OCI-LY7 (cell line): ENCODE data around the gene FAM47E. TPM values are rescaled to one million over a fixed set of nuclear protein-coding genes. Genes with fewer than 3 reads are reported as not detected.
A peak's percentile ranks its signal among the peaks of the same experiment; 100 is the strongest.

Experiments used
- Bru-seq: library from RNA; stranded (reverse); fragments of 400-500 nt; gene quantifications from one replicate; lab custom pipeline; 2021; lab: Mats Ljungman, UMichigan
- BruChase-seq, 2 experiments: library from RNA; stranded (reverse); fragments of 400-500 nt; gene quantifications; one replicate each; lab custom pipeline; 2021; lab: Mats Ljungman, UMichigan
- BruUV-seq: library from RNA; stranded (reverse); fragments of 400-500 nt; replicated peaks from 2 replicates; lab custom pipeline; 2021; lab: Mats Ljungman, UMichigan
- CTCF ChIA-PET: fragments of 300-600 bp; sonication (Branson Sonifier 250); formaldehyde crosslinking; loops from one replicate; lab custom pipeline; 2022; ENCODE audit warnings: antibody characterized with exemption; ENCODE audit not compliant: unreplicated experiment; lab: Charles Lee
- POLR2A ChIA-PET: fragments of 300-600 bp; sonication (Branson Sonifier 250); formaldehyde crosslinking; loops from one replicate; lab custom pipeline; 2022; ENCODE audit warnings: antibody characterized with exemption; lab: Charles Lee
- DNase-seq: peaks from one replicate; pipeline ENCODE4 v3.0.0-alpha.2; 2015; ENCODE audit warnings: low spot score
- H2AFZ ChIP-seq: fragments of 200-600 bp; sonication (generic), shearing (Covaris generic); 2 replicates; pipeline ENCODE4 v1.6.1; 2014; ENCODE audit warnings: mild to moderate bottlenecking, antibody characterized with exemption, low read length, moderate library complexity
- H3K27ac ChIP-seq: fragments of 200-600 bp; sonication (generic); 2 replicates; pipeline ENCODE4 v1.5.1; 2014; ENCODE audit warnings: mixed run types, low read depth, mild to moderate bottlenecking, moderate library complexity, low read length, inconsistent platforms; ENCODE audit not compliant: poor library complexity, severe bottlenecking
- H3K36me3 ChIP-seq: fragments of 200-600 bp; sonication (generic); 2 replicates; pipeline ENCODE4 v1.6.1; 2014; ENCODE audit warnings: mild to moderate bottlenecking, antibody characterized with exemption, low read length, moderate library complexity, mixed read lengths; ENCODE audit not compliant: insufficient read depth
- H3K4me1 ChIP-seq: fragments of 200-600 bp; sonication (generic); 2 replicates; pipeline ENCODE4 v1.5.1; 2014; ENCODE audit warnings: mild to moderate bottlenecking, low read length; ENCODE audit not compliant: insufficient read depth, poor library complexity, severe bottlenecking
- H3K4me2 ChIP-seq: fragments of 200-600 bp; sonication (generic); 2 replicates; pipeline ENCODE4 v1.6.1; 2014; ENCODE audit warnings: mild to moderate bottlenecking, low read length
- H3K4me3 ChIP-seq: fragments of 200-600 bp; sonication (generic); 2 replicates; pipeline ENCODE4 v1.5.1; 2014; ENCODE audit warnings: mild to moderate bottlenecking, low read depth, low read length; ENCODE audit not compliant: poor library complexity, severe bottlenecking
- H3K79me2 ChIP-seq: fragments of 200-600 bp; sonication (generic); 2 replicates; pipeline ENCODE4 v1.6.1; 2016; ENCODE audit warnings: low read depth, mild to moderate bottlenecking, low read length, moderate library complexity, mixed read lengths; ENCODE audit not compliant: insufficient read depth
- H3K9me2 ChIP-seq: fragments of 200-600 bp; sonication (generic); 2 replicates; pipeline ENCODE4 v1.6.1; 2016; ENCODE audit warnings: mild to moderate bottlenecking, low read length, mixed read lengths; ENCODE audit not compliant: insufficient read depth
- H3K9me3 ChIP-seq: fragments of 200-600 bp; sonication (generic); 2 replicates; pipeline ENCODE4 v1.6.1; 2014; ENCODE audit warnings: mild to moderate bottlenecking, mixed run types, low read length, mixed read lengths
- H4K20me1 ChIP-seq: fragments of 200-600 bp; sonication (generic); 2 replicates; pipeline ENCODE4 v1.6.1; 2014; ENCODE audit warnings: mild to moderate bottlenecking, antibody characterized with exemption, low read length, moderate library complexity, mixed read lengths; ENCODE audit not compliant: insufficient read depth
- CTCF ChIP-seq: fragments of 200-600 bp; sonication (generic); conservative IDR thresholded peaks from 2 replicates; pipeline ENCODE4 v1.5.1; 2014; ENCODE audit warnings: mild to moderate bottlenecking, antibody characterized with exemption, low read length, moderate library complexity, mixed read lengths
- EZH2phosphoT487 ChIP-seq: fragments of 200-600 bp; sonication (generic); IDR thresholded peaks from 2 replicates; pipeline ENCODE4 v1.6.1; 2018; ENCODE audit warnings: low read depth, borderline replicate concordance, mild to moderate bottlenecking, mixed run types, antibody characterized with exemption, low read length, moderate library complexity, mixed read lengths
- intact Hi-C: fragments of 100-400 bp; cut with micrococcal nuclease; formaldehyde crosslinking; loops from one replicate; pipeline ENCODE4 v1.10.0; 2022; ENCODE audit not compliant: unreplicated experiment
- long read RNA-seq: library from polyadenylated mRNA; stranded (forward); transcript quantifications from one replicate; pipeline ENCODE4 v2.0.0, GENCODE V29; 2022
- total RNA-seq, 2 experiments: library from RNA; depleted of rRNA in 1 of 2; stranded (reverse); fragments of >200 nt in 1 of 2; shearing (Covaris generic) in 1 of 2; gene quantifications; 2 replicates each; pipeline ENCODE4 v1.2.3, GENCODE V29; 2014 to 2022

Gene FAM47E, protein sequence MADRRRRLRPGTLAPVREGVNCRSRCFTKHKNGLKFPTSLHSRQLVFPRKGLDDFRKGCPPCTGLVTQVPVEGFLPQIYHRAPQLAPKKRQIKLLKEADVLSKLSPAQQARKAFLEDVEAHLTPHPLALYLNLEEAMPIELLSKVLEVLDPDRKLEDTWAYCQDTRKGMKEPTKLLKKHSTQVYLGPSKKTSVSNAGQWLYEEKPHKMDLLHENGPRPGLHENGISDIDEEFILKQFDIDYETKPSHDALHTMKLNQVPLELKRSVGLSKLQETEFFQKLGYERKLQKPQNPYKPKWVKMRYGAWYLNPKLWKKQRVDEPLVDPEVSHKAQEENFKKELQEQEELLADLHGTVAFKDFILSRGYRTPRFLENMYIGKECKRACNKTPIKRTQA
- total RNA-seq (2014; rRNA removed; shearing (Covaris generic)) (not detected in 2 replicates), total RNA-seq (2022) (not detected in 2 replicates), Bru-seq, nascent RNA (not detected), BruChase-seq, experiment 1, labeled RNA remaining after a 6-hour chase (not detected), BruChase-seq, experiment 2, labeled RNA remaining after a 2-hour chase (percentile 6 among the genes with signal in this experiment)
- long read RNA-seq: 0 reads

DNA sequence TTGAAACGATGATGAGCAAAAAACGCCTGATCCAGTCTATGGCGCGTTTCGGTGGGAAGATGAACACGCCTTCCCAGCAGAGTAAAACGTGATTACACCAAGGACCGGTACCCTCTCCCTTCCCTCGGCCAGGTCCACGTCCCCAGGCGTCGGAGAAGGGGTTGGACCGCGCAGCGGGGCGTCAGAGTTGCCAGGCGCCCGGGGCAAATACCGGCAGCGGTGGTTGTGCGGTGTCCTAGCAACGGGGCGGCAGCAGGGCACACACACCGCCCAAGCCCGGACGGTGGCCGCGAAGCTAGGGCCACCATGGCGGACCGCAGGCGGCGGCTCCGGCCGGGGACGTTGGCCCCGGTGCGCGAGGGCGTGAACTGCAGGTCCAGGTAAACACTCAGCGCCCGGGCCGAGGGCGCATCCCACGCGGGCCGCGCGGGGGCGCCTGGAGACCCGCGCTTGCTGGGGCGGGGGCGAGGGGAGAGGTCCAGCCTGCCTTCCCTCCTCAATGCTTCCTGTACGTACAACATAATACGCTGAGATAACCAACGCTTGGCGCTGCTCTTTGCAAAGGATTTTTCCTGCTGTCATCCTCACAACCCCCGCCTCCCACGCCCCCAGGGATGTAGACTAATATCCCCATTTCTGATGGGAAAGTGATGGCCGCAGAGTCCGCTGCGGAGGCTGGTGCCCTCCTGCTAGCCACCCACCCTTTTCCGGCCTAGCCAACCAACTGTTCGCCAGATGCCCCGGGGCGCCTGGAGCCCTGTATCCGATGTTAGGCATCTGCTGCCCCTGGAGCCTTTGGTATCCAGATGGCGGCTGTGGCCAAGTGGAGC is at the start of gene FAM47E:
TSS of gene FAM47E (plus strand) at position 281 of the 830 bp plus-strand sequence. CDS start at position 307, 26 bp downstream.
- no peak within 1 kb of the TSS for H3K4me2 ChIP-seq
- H3K36me3 ChIP-seq: no peaks in the 10 kb centered on the region
- H3K9me2 ChIP-seq: no peaks in the 10 kb centered on the region
- no peaks in the 10 kb centered on the region for H4K20me1 ChIP-seq
- CTCF ChIA-PET: no interaction called here
- H2AFZ ChIP-seq: no peak within 1 kb of the TSS
- H3K27ac ChIP-seq: no peak within 1 kb of the TSS
- POLR2A ChIA-PET: interaction anchor here (0.6 kb wide), 1 partner anchor 83 kb away, joined by 3 read pairs; no protein-coding TSS in a partner anchor
- no peaks in the 10 kb centered on the region for H3K79me2 ChIP-seq
- no peaks in the 10 kb centered on the region for H3K9me3 ChIP-seq
- no peak for DNase-seq
- no TSS peak for BruUV-seq
- no peak within 1 kb of the TSS for H3K4me3 ChIP-seq
- intact Hi-C loops: no loop called here
- TF ChIP-seq EZH2phosphoT487: no peak
- TF ChIP-seq CTCF: no peak
- no peaks in the 10 kb centered on the region for H3K4me1 ChIP-seq

DNA sequence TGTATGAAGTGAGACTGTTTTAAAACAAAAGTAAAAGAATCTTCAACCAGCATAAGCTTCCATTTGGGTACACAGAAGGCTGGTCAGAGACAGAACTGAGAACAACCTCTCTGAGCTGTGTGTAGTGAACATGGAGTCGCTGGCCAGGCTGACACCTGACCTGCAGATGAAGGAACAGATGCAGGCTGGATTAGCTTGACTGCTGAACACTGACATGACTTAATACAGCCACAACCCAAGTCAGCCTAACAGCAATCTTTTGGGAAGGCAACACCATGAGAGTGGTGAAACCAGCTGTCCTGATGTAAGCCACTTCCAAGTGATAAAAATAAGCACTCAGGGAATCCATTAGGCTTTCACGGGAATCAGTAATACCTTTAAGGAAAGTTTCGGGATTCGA is 48.0 kb upstream of the FAM47E start:
- Histone ChIP-seq H3K9me2 (no peaks in the 10 kb centered on the region; the same call in 1 of the 2 replicates), H3K27ac (no peak overlapping the region), H3K4me3 (no peak overlapping the region), H3K36me3 (no peaks in the 10 kb centered on the region), H3K4me1 (peaks cover 18% of the 10 kb centered on the region), H3K9me3 (no peaks in the 10 kb centered on the region), H3K79me2 (no peaks in the 10 kb centered on the region), H4K20me1 (no peaks in the 10 kb centered on the region), H3K4me2 (no peak overlapping the region), H2AFZ (no peak overlapping the region)
- POLR2A ChIA-PET: interaction anchor here (0.6 kb wide), 1 partner anchor 143 kb away, joined by 3 read pairs; no protein-coding TSS in a partner anchor
- no peak for DNase-seq
- CTCF ChIA-PET: no interaction called here
- no TSS peak for BruUV-seq
- TF ChIP-seq EZH2phosphoT487: no peak
- TF ChIP-seq CTCF: no peak
- intact Hi-C loops: no loop called here
